ENCODE data around the gene TTC13. TPM values are rescaled to one million over a fixed set of nuclear protein-coding genes. Genes with fewer than 3 reads are reported as not detected.

The TTC13 gene
- total and polyA plus RNA-seq, 10 donors = 16.2 to 86.6 (median 38.8) TPM

GRCh38 chr1:230898748-230899147, 79.9 kb downstream of the TTC13 start:
- H3K27ac ChIP-seq = no peak overlapping the region
- 85 to 93% (median 86%) methylated on average over 8 of the region's 8 CpGs for WGBS, 5 donors
- H3K36me3 ChIP-seq = peaks cover 0 to 29% (median 2%) of the 10 kb centered on the region in 6 donors
- no peaks in the 10 kb centered on the region for H3K4me1 ChIP-seq
- DNase-seq = no peak
- no peak overlapping the region for H3K4me3 ChIP-seq
- intact Hi-C loops (cut with DNase I; ENCODE audit: low total_unique reads) = no loop called here
- peaks cover 0 to 3% (median 0%) of the 10 kb centered on the region in 7 donors for H3K27me3 ChIP-seq (replicated peaks in 1 of 7)
- no peak for TF ChIP-seq CTCF (IDR thresholded peaks at IDR 0.05 in 8 of 11, conservative IDR thresholded peaks at IDR 0.05 in 3 of 11)
- TF ChIP-seq POLR2A (IDR thresholded peaks at IDR 0.05) = no peak
- TF ChIP-seq POLR2AphosphoS5 (IDR thresholded peaks at IDR 0.05) = no peak
- no peaks in the 10 kb centered on the region for H3K9me3 ChIP-seq

- WGBS, 5 donors = 88 to 96% (median 90%) methylated on average over 4 of the region's 4 CpGs
- no peak overlapping the region for H3K4me3 ChIP-seq
- H3K4me1 ChIP-seq = no peaks in the 10 kb centered on the region
- intact Hi-C loops (cut with DNase I; ENCODE audit: low total_unique reads) = no loop called here
- TF ChIP-seq POLR2A (IDR thresholded peaks at IDR 0.05) = no peak
- no peak for TF ChIP-seq POLR2AphosphoS5 (IDR thresholded peaks at IDR 0.05)
- peaks cover 0 to 23% (median 2%) of the 10 kb centered on the region in 6 donors for H3K36me3 ChIP-seq
- H3K9me3 ChIP-seq = no peaks in the 10 kb centered on the region
- no peak overlapping the region for H3K27ac ChIP-seq
- DNase-seq = no peak
- peaks cover 0 to 3% (median 0%) of the 10 kb centered on the region in 7 donors for H3K27me3 ChIP-seq (replicated peaks in 1 of 7)
Measured at GRCh38 chr1:230898144-230898543, 80.5 kb downstream of the TTC13 start.

GRCh38 chr1:230896779-230897178, 81.9 kb downstream of the TTC13 start:
- Histone ChIP-seq H3K27me3 (replicated peaks in 1 of 7) (peaks cover 0 to 3% (median 0%) of the 10 kb centered on the region in 7 donors), H3K4me1 (peaks cover 0 to 3% (median 0%) of the 10 kb centered on the region in 6 donors), H3K9me3 (no peaks in the 10 kb centered on the region), H3K4me3 (no peak overlapping the region), H3K36me3 (peaks cover 0 to 12% (median 0%) of the 10 kb centered on the region in 6 donors), H3K27ac (no peak overlapping the region)
- 68 to 97% (median 69%) methylated on average over 1 of the region's 1 CpG for WGBS, 5 donors
- intact Hi-C loops (cut with DNase I; ENCODE audit: low total_unique reads) = no loop called here
- DNase-seq = no peak
- TF ChIP-seq POLR2AphosphoS5 (IDR thresholded peaks at IDR 0.05) (no peak), CTCF (IDR thresholded peaks at IDR 0.05 in 8 of 11, conservative IDR thresholded peaks at IDR 0.05 in 3 of 11) (no peak), POLR2A (IDR thresholded peaks at IDR 0.05) (no peak)

GRCh38 chr1:230895452-230895851, 83.2 kb downstream of the TTC13 start:
- no peaks in the 10 kb centered on the region for H3K36me3 ChIP-seq
- no peak for TF ChIP-seq POLR2A (IDR thresholded peaks at IDR 0.05)
- no peak for TF ChIP-seq POLR2AphosphoS5 (IDR thresholded peaks at IDR 0.05)
- TF ChIP-seq CTCF (IDR thresholded peaks at IDR 0.05 in 8 of 11, conservative IDR thresholded peaks at IDR 0.05 in 3 of 11) = no peak
- H3K4me1 ChIP-seq = peaks cover 0 to 9% (median 0%) of the 10 kb centered on the region in 6 donors
- H3K27ac ChIP-seq = no peak overlapping the region
- 87 to 97% (median 89%) methylated on average over 2 of the region's 2 CpGs for WGBS, 5 donors
- H3K4me3 ChIP-seq = no peak overlapping the region
- intact Hi-C loops (cut with DNase I; ENCODE audit: low total_unique reads) = no loop called here
- no peaks in the 10 kb centered on the region for H3K9me3 ChIP-seq
- peaks cover 0 to 3% (median 0%) of the 10 kb centered on the region in 7 donors for H3K27me3 ChIP-seq (replicated peaks in 1 of 7)
- DNase-seq = no peak

- DNase-seq = no peak
- H3K4me3 ChIP-seq = no peak overlapping the region
- peaks cover 0 to 9% (median 0%) of the 10 kb centered on the region in 6 donors for H3K4me1 ChIP-seq
- peaks cover 0 to 3% (median 0%) of the 10 kb centered on the region in 7 donors for H3K27me3 ChIP-seq (replicated peaks in 1 of 7)
- intact Hi-C loops (cut with DNase I; ENCODE audit: low total_unique reads) = no loop called here
- 74 to 87% (median 82%) methylated on average over 5 of the region's 5 CpGs for WGBS, 5 donors
- no peaks in the 10 kb centered on the region for H3K9me3 ChIP-seq
- TF ChIP-seq CTCF (IDR thresholded peaks at IDR 0.05 in 8 of 11, conservative IDR thresholded peaks at IDR 0.05 in 3 of 11) (no peak), POLR2A (IDR thresholded peaks at IDR 0.05) (no peak), POLR2AphosphoS5 (IDR thresholded peaks at IDR 0.05) (no peak)
- no peaks in the 10 kb centered on the region for H3K36me3 ChIP-seq
- no peak overlapping the region for H3K27ac ChIP-seq
Measured at GRCh38 chr1:230894664-230895063, 84.0 kb downstream of the TTC13 start.

Data from spleen (tissue), 11 donors.